Cardiac muscle cell (in vitro differentiated cells and primary cell): Measurements from ENCODE around the gene TSEN2. TPM values are rescaled to one million over a fixed set of nuclear protein-coding genes. Genes with fewer than 3 reads are reported as not detected.

Source experiments
- DNase-seq, 2 donors: peaks; one replicate each; pipeline versions ENCODE4 v3.0.0 to v3.0.0-alpha.2; 2010 to 2017; ENCODE audit warnings: low read depth in 1 of 2, low spot score in 1 of 2
- H3K27ac ChIP-seq: fragments of 200-600 bp; sonication (generic); 2 replicates; pipeline ENCODE4 v1.5.1; 2016
- H3K27me3 ChIP-seq: fragments of 200-600 bp; sonication (generic); 2 replicates; pipeline ENCODE4 v1.6.0; 2016; ENCODE audit warnings: control low read depth
- H3K36me3 ChIP-seq: fragments of 200-600 bp; sonication (generic); 2 replicates; pipeline ENCODE4 v1.5.1; 2016; ENCODE audit warnings: control low read depth
- H3K4me1 ChIP-seq: fragments of 200-600 bp; sonication (generic); 2 replicates; pipeline ENCODE4 v1.8.1; 2017; ENCODE audit warnings: low read depth, mild to moderate bottlenecking, mixed run types
- H3K4me3 ChIP-seq: fragments of 200-600 bp; sonication (generic); 2 replicates; pipeline ENCODE4 v1.5.1; 2016; ENCODE audit warnings: mild to moderate bottlenecking
- H3K9me3 ChIP-seq: fragments of 200-600 bp; sonication (generic); 2 replicates; pipeline ENCODE4 v1.5.1; 2017; ENCODE audit warnings: low read depth, mild to moderate bottlenecking, control low read depth
- CTCF ChIP-seq: IDR thresholded peaks from 2 replicates; pipeline ENCODE4 v1.5.1; 2012; ENCODE audit warnings: low read depth, mild to moderate bottlenecking, low read length
- polyA plus RNA-seq: library from polyadenylated mRNA; unstranded; fragments of >200 nt; fragmentation: Nextera tagmentation; extraction: Ambion mirVana; gene quantifications from 2 replicates; pipeline ENCODE4 v1.2.1, GENCODE V29; 2016
- total RNA-seq: library from RNA; depleted of rRNA; stranded (reverse); fragments of >200 nt; gene quantifications from 2 replicates; pipeline ENCODE4 v1.2.3, GENCODE V29; 2016

The TSEN2 gene
- total and polyA plus RNA-seq, 2 experiments from 2014 or later = 24.4 to 25.7 TPM

GRCh38 chr3:12549971-12550760 lies 65.9 kb downstream of the TSEN2 start:
- Histone ChIP-seq H3K27me3 (no peaks in the 10 kb centered on the region), H3K36me3 (no peaks in the 10 kb centered on the region), H3K27ac (no peak overlapping the region), H3K9me3 (no peaks in the 10 kb centered on the region), H3K4me3 (no peak overlapping the region), H3K4me1 (no peaks in the 10 kb centered on the region)
- no peak for DNase-seq
- no peak for TF ChIP-seq CTCF

DNA sequence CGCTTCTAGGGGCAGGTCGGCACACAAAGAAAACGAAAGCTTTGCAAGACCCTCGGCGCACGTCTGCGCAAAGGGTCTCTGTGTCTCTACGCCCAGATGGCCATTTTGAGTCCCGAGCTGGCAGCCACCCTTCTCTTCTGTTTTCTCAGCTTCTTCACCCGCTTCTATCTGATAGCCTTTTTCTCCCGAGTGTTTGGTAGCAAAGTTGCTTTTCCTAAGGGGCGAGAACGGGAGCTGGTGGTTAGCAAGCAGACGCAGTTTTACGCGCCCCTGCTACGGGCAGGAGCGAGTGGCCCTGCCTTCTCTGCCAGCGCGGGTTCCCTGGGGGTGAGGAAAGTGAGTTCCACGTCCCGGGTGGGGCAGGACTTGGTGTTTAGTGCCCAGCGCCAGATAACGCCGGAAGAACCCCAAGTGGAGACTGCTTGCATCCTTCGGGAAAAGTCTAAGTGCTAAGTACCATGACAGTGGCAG lies 69.7 kb downstream of the TSEN2 start:
- Histone ChIP-seq H3K9me3 (no peaks in the 10 kb centered on the region), H3K27ac (no peak overlapping the region), H3K27me3 (no peaks in the 10 kb centered on the region), H3K4me3 (no peak overlapping the region), H3K4me1 (peaks cover 16% of the 10 kb centered on the region), H3K36me3 (no peaks in the 10 kb centered on the region)
- peak in 1 of 2 donors; percentile 44 for DNase-seq
- TF ChIP-seq CTCF = no peak

GRCh38 chr3:12556314-12556689 lies 72.0 kb downstream of the TSEN2 start:
- no peak for TF ChIP-seq CTCF
- Histone ChIP-seq H3K4me1 (peaks cover 35% of the 10 kb centered on the region), H3K27me3 (no peaks in the 10 kb centered on the region), H3K27ac (peak overlapping the region; percentile 96), H3K4me3 (peak overlapping the region; percentile 92), H3K9me3 (no peaks in the 10 kb centered on the region), H3K36me3 (no peaks in the 10 kb centered on the region)
- no peak for DNase-seq

GRCh38 chr3:12556690-12557472 lies 72.6 kb downstream of the TSEN2 start, which contains the start of gene MKRN2:
TSS of gene MKRN2 (plus strand) at chr3:12557087. CDS start at chr3:12557151, 64 bp downstream.
- Histone ChIP-seq H3K4me1 (peaks cover 36% of the 10 kb centered on the region), H3K9me3 (no peaks in the 10 kb centered on the region), H3K36me3 (no peaks in the 10 kb centered on the region), H3K4me3 (peak within 1 kb of the TSS; percentile 92), H3K27ac (peak within 1 kb of the TSS; percentile 96), H3K27me3 (no peaks in the 10 kb centered on the region)
- peak; percentile 90 to 91 for DNase-seq
- no peak for TF ChIP-seq CTCF

DNA sequence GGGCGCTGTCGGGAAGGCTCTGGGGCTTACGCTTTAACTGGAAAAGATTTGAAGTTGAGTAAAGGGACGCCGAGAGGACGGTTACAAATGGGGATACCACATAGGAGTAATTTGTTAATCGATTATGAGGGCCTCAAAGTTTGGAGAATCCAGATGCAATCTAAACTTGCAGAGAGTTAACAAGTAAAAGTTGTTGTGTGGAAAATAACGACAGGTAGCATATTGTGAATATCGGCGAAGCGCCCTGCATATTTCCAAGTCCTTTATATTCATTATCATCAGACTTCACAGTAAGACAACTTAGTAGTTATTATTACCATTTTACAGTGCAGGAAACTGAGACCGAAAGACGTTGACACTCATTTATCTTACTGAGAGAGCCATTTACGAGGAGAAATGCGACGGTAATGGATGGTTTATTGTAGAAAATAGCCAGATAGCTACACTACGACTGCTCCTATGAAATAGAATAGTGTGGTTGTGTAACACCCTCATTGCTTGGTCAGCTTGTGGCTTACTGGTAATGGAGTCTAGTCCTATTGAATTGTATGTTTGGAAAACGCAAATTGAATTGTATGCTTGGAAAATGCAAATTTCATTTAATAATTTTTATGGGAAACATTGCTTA lies 73.3 kb downstream of the TSEN2 start:
- no peak for TF ChIP-seq CTCF
- peak in 1 of 2 donors; percentile 60 for DNase-seq

More for the DNA sequence above, 73.3 kb downstream of the TSEN2 start:
- Histone ChIP-seq H3K4me1 (peaks cover 43% of the 10 kb centered on the region), H3K4me3 (peak overlapping the region; percentile 92), H3K27me3 (no peaks in the 10 kb centered on the region), H3K27ac (peak overlapping the region; percentile 96), H3K36me3 (no peaks in the 10 kb centered on the region), H3K9me3 (no peaks in the 10 kb centered on the region)
